AG09319 (cell line): ENCODE results near the gene EMID1.

Experiments
- DNase-seq: peaks from one replicate; pipeline ENCODE4 v3.0.0-alpha.2; 2010; ENCODE audit warnings: low read depth; ENCODE audit errors: extremely low read depth
- CTCF ChIP-seq: IDR thresholded peaks from 2 replicates; pipeline ENCODE4 v1.5.1; 2011; ENCODE audit warnings: low read depth, mild to moderate bottlenecking, inconsistent platforms, low read length, moderate library complexity

EMID1 gene

GRCh38 chr22:29266564-29267461 lies 61.1 kb downstream of the EMID1 start:
- no peak for TF ChIP-seq CTCF

GRCh38 chr22:29267462-29267857 lies 61.8 kb downstream of the EMID1 start:
- DNase-seq = no peak

More at GRCh38 chr22:29266564-29267461, 61.1 kb downstream of the EMID1 start:
- no peak for DNase-seq

GRCh38 chr22:29267858-29268510 lies 62.3 kb downstream of the EMID1 start, which contains the start of the genes EWSR1 and RHBDD3:
EWSR1 (plus strand) TSS chr22:29268268; CDS start chr22:29268337, 69 bp downstream.
RHBDD3 (minus strand) TSS chr22:29267981; CDS start chr22:29265626, 2,355 bp downstream.
- DNase-seq = peak; percentile 96
- no peak for TF ChIP-seq CTCF

More at GRCh38 chr22:29267462-29267857, 61.8 kb downstream of the EMID1 start:
- TF ChIP-seq CTCF = no peak; the same call in 1 of the 2 replicates

GRCh38 chr22:29268511-29269229 lies 63.0 kb downstream of the EMID1 start:
- no peak for DNase-seq
- TF ChIP-seq CTCF = no peak

GRCh38 chr22:29269230-29269604 lies 63.5 kb downstream of the EMID1 start:
- no peak for DNase-seq
- TF ChIP-seq CTCF = no peak

- TF ChIP-seq CTCF = no peak
- DNase-seq = no peak
These were observed 64.2 kb downstream of the EMID1 start for GRCh38 chr22:29269731-29270474.
